Spleen (tissue), 11 donors: ENCODE data around the gene PDE1A. TPM values are rescaled to one million over a fixed set of nuclear protein-coding genes. Genes with fewer than 3 reads are reported as not detected.

ENCODE experiments used
- DNase-seq: peaks from one replicate; pipeline ENCODE4 v3.0.0-alpha.2; 2020
- H3K27ac ChIP-seq, 8 donors: fragments of 200-600 bp; sonication (generic) in 7 of 8; 1 replicate in 4 of 8; 2 replicates in 4 of 8; pipeline versions ENCODE4 v1.5.0 to v1.8.0; 2016 to 2021; ENCODE audit warnings: inconsistent platforms in 4 of 8, mild to moderate bottlenecking in 4 of 8, moderate library complexity in 1 of 8
- H3K27me3 ChIP-seq, 7 donors: fragments of 200-600 bp; sonication (generic) in 6 of 7; replicated peaks in 1 of 7; 1 replicate in 4 of 7; 2 replicates in 3 of 7; pipeline versions ENCODE4 v1.5.0 to v1.8.0; 2016 to 2021; ENCODE audit warnings: inconsistent platforms in 3 of 7, mild to moderate bottlenecking in 1 of 7
- H3K36me3 ChIP-seq, 6 donors: fragments of 200-600 bp; sonication (generic) in 5 of 6; 1 replicate in 4 of 6; 2 replicates in 2 of 6; pipeline versions ENCODE4 v1.5.0 to v1.8.0; 2016 to 2021; ENCODE audit warnings: inconsistent platforms in 2 of 6
- H3K4me1 ChIP-seq, 6 donors: fragments of 200-600 bp; sonication (generic) in 5 of 6; 1 replicate in 3 of 6; 2 replicates in 3 of 6; pipeline versions ENCODE4 v1.5.0 to v1.8.0; 2016 to 2021; ENCODE audit warnings: inconsistent platforms in 3 of 6
- H3K4me3 ChIP-seq, 8 donors: fragments of 200-600 bp; sonication (generic) in 7 of 8; 1 replicate in 4 of 8; 2 replicates in 4 of 8; pipeline versions ENCODE4 v1.5.0 to v1.8.0; 2016 to 2021; ENCODE audit warnings: inconsistent platforms in 4 of 8, mild to moderate bottlenecking in 4 of 8, moderate library complexity in 2 of 8
- H3K9me3 ChIP-seq, 8 donors: fragments of 200-600 bp; sonication (generic) in 7 of 8; 1 replicate in 4 of 8; 2 replicates in 4 of 8; pipeline versions ENCODE4 v1.5.0 to v1.8.0; 2016 to 2021; ENCODE audit warnings: inconsistent platforms in 4 of 8
- POLR2A ChIP-seq, 3 donors: fragments of 450-650 bp; IDR thresholded peaks; one replicate each; pipeline ENCODE4 v1.5.1; 2017; ENCODE audit warnings: antibody characterized with exemption in 3 of 3, mild to moderate bottlenecking in 1 of 3
- POLR2AphosphoS5 ChIP-seq, 3 donors: sonication (generic); formaldehyde crosslinking; IDR thresholded peaks; one replicate each; pipeline ENCODE4 v1.5.1; 2017; ENCODE audit warnings: antibody characterized with exemption in 3 of 3
- WGBS, 5 donors: extraction: QIAGEN DNeasy Blood & Tissue Kit in 3 of 5; methylation state at CpG; one replicate each; pipeline versions ENCODE4 v1.1.5 to v1.1.7; 2013 to 2018; 5-methylcytosine and 5-hydroxymethylcytosine counted together
- intact Hi-C: fragments of 100-400 bp; cut with DNase I; formaldehyde crosslinking; loops from one replicate; pipeline ENCODE4 v1.15.0; 2023; ENCODE audit warnings: low total_unique reads
- polyA plus RNA-seq, 3 donors: library from polyadenylated mRNA; stranded (reverse); fragments of 200-250 nt; gene quantifications; one replicate each; pipeline ENCODE4 v1.2.1, GENCODE V29; 2013
- total RNA-seq, 7 donors: library from RNA; depleted of rRNA in 3 of 7; stranded (reverse); fragments of >200 nt in 3 of 7; fragmentation: NEBNext Ultra II Directional in 4 of 7; extraction: Animal tissue kit (Norgen Biotek cat#: 25700) in 4 of 7; gene quantifications; one replicate each; pipeline versions ENCODE4 v1.1.0 to v1.2.1, GENCODE V29; 2016 to 2021
- TF ChIP-seq, protein P1 (sequence below), 11 experiments: fragments of 200-600 bp in 7 of 11; fragments of 450-650 bp in 4 of 11; sonication (generic) in 4 of 11; IDR thresholded peaks in 8 of 11; conservative IDR thresholded peaks in 3 of 11; 1 replicate in 7 of 11; 2 replicates in 4 of 11; pipeline versions ENCODE4 v1.4.0 to v1.8.0; 2016 to 2021; ENCODE audit warnings: antibody characterized with exemption in 11 of 11, inconsistent platforms in 4 of 11, mild to moderate bottlenecking in 1 of 11
- donor health status: healthy with polysubstance abuse.
- donor health status: DM: no; HTN: no; CAD: no; lungs with moderate emphysema.
- donor health status: DM: no; HTN: no; CAD: no.
- donor health status: Bipolar disorder and iron deficiency.
- donor health status: healthy.
- donor health status: DM: no; HTN: no; CAD: no.
- donor health status: DM: yes; HTN: yes; CAD: no.

The PDE1A gene
- total and polyA plus RNA-seq, 10 donors = 1.5 to 7.8 (median 2.8) TPM

DNA sequence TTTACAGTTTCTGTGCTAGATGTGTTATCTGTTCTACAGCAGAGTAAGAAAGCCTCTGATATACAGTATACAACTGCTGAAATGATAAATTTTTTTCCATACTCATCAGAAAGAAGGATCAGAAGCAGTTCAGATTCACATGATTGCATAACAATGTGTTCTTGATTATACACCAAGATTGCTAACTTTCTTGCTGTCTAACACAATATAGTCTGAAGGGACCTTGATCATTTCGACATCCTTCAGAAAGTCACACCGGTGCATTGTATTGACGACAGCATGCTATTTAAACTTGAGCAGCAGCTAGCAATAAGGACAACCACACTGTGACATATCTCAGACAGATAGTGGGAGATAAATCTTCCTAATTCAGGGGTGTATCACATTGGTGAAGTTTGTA lies 127.2 kb downstream of the PDE1A start:
- H3K27ac ChIP-seq = no peak overlapping the region
- intact Hi-C loops = no loop called here
- TF ChIP-seq POLR2AphosphoS5 (IDR thresholded peaks at IDR 0.05) (no peak), POLR2A (IDR thresholded peaks at IDR 0.05) (no peak)
- TF ChIP-seq, protein P1, sequence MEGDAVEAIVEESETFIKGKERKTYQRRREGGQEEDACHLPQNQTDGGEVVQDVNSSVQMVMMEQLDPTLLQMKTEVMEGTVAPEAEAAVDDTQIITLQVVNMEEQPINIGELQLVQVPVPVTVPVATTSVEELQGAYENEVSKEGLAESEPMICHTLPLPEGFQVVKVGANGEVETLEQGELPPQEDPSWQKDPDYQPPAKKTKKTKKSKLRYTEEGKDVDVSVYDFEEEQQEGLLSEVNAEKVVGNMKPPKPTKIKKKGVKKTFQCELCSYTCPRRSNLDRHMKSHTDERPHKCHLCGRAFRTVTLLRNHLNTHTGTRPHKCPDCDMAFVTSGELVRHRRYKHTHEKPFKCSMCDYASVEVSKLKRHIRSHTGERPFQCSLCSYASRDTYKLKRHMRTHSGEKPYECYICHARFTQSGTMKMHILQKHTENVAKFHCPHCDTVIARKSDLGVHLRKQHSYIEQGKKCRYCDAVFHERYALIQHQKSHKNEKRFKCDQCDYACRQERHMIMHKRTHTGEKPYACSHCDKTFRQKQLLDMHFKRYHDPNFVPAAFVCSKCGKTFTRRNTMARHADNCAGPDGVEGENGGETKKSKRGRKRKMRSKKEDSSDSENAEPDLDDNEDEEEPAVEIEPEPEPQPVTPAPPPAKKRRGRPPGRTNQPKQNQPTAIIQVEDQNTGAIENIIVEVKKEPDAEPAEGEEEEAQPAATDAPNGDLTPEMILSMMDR (IDR thresholded peaks at IDR 0.05 in 8 of 11, conservative IDR thresholded peaks at IDR 0.05 in 3 of 11) = no peak
- no peaks in the 10 kb centered on the region for H3K27me3 ChIP-seq
- H3K9me3 ChIP-seq = no peaks in the 10 kb centered on the region
- no peaks in the 10 kb centered on the region for H3K36me3 ChIP-seq
- no peak overlapping the region for H3K4me3 ChIP-seq
- WGBS, 5 donors = 87 to 98% (median 93%) methylated on average over 3 of the region's 3 CpGs
- no peaks in the 10 kb centered on the region for H3K4me1 ChIP-seq
- DNase-seq = no peak

DNA sequence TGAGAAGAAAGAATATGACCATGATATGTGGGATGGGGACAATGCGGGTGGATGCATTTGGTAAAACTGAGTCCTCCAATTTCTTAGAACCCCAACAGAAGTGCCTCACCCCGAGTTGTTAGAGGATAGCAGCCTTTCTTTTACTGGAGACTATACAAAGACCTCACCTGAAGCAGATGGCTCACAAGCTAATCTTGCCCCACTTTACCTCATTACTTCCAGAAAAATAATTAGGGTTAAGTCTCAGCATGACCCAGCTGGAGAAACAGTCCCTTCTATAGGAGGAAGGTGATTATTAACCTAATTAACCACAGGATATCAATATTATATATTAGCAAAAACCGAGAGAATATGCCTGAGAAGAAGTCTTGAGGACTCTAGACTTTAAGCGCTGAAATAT lies 128.4 kb downstream of the PDE1A start:
- WGBS, 5 donors = 79 to 88% (median 81%) methylated on average over 4 of the region's 4 CpGs
- Histone ChIP-seq H3K27ac (no peak overlapping the region), H3K27me3 (no peaks in the 10 kb centered on the region), H3K4me1 (no peaks in the 10 kb centered on the region), H3K4me3 (no peak overlapping the region), H3K9me3 (no peaks in the 10 kb centered on the region), H3K36me3 (no peaks in the 10 kb centered on the region)
- TF ChIP-seq POLR2AphosphoS5 (IDR thresholded peaks at IDR 0.05) (no peak), POLR2A (IDR thresholded peaks at IDR 0.05) (no peak)
- TF ChIP-seq, protein P1 (IDR thresholded peaks at IDR 0.05 in 8 of 11, conservative IDR thresholded peaks at IDR 0.05 in 3 of 11) = no peak
- intact Hi-C loops = no loop called here
- no peak for DNase-seq

DNA sequence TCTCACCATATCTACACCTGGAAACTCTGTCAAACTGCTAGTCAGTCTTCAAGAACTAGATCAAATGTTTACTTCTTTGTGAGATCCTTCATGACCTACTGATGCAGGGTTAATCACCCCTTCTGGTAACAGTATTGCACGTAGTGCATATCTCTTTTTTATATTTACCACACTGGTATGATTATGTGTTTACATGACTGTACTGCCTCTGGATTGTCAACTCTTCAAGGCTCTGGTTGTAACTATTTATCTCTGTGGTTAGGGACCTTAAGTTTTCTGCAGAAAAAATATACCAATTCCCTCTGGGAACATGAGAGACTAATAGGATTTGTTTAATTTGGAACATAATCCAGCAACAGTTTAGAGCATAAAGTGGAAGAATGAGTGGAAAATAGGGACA lies 135.5 kb downstream of the PDE1A start:
- no peaks in the 10 kb centered on the region for H3K27me3 ChIP-seq
- no peaks in the 10 kb centered on the region for H3K36me3 ChIP-seq
- no peak for DNase-seq
- no peak overlapping the region for H3K27ac ChIP-seq
- TF ChIP-seq POLR2A (IDR thresholded peaks at IDR 0.05) (no peak), POLR2AphosphoS5 (IDR thresholded peaks at IDR 0.05) (no peak)
- TF ChIP-seq, protein P1 (IDR thresholded peaks at IDR 0.05 in 8 of 11, conservative IDR thresholded peaks at IDR 0.05 in 3 of 11) = no peak
- H3K4me3 ChIP-seq = no peak overlapping the region
- 78 to 89% (median 87%) methylated on average over 1 of the region's 1 CpG for WGBS, 5 donors
- no peaks in the 10 kb centered on the region for H3K9me3 ChIP-seq
- intact Hi-C loops = no loop called here
- H3K4me1 ChIP-seq = no peaks in the 10 kb centered on the region

DNA sequence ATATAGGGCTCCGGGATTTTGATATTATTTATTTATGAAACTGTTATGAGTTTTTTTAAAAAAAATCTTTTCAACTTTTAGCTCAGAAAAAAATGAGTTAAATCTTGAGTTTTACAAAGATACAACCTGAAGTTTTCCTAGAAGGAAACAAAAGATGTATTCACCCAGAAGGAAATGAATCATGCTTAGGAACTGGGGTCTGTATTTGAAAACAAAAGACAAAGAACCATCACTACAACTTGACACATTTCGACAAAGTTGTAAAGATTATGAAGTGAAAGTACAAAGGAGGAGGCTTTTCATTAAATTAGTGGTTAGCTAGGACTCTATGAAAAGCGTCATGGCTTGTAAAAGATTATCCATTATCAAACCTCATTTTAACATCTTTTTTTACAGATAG lies 143.3 kb downstream of the PDE1A start:
- 70 to 84% (median 81%) methylated on average over 3 of the region's 3 CpGs for WGBS, 5 donors
- Histone ChIP-seq H3K9me3 (peaks cover 0 to 3% (median 0%) of the 10 kb centered on the region in 8 donors), H3K36me3 (no peaks in the 10 kb centered on the region), H3K27me3 (no peaks in the 10 kb centered on the region), H3K27ac (no peak overlapping the region), H3K4me1 (no peaks in the 10 kb centered on the region), H3K4me3 (no peak overlapping the region)
- TF ChIP-seq, protein P1 (IDR thresholded peaks at IDR 0.05 in 8 of 11, conservative IDR thresholded peaks at IDR 0.05 in 3 of 11) = no peak
- DNase-seq = no peak
- intact Hi-C loops = no loop called here
